Brain pericyte (primary cell): Measurements from ENCODE around the gene DOCK3.

Experiments
- DNase-seq: peaks from one replicate; pipeline ENCODE4 v3.0.0-alpha.2; 2012; ENCODE audit warnings: low read depth, low spot score

The DOCK3 gene, protein sequence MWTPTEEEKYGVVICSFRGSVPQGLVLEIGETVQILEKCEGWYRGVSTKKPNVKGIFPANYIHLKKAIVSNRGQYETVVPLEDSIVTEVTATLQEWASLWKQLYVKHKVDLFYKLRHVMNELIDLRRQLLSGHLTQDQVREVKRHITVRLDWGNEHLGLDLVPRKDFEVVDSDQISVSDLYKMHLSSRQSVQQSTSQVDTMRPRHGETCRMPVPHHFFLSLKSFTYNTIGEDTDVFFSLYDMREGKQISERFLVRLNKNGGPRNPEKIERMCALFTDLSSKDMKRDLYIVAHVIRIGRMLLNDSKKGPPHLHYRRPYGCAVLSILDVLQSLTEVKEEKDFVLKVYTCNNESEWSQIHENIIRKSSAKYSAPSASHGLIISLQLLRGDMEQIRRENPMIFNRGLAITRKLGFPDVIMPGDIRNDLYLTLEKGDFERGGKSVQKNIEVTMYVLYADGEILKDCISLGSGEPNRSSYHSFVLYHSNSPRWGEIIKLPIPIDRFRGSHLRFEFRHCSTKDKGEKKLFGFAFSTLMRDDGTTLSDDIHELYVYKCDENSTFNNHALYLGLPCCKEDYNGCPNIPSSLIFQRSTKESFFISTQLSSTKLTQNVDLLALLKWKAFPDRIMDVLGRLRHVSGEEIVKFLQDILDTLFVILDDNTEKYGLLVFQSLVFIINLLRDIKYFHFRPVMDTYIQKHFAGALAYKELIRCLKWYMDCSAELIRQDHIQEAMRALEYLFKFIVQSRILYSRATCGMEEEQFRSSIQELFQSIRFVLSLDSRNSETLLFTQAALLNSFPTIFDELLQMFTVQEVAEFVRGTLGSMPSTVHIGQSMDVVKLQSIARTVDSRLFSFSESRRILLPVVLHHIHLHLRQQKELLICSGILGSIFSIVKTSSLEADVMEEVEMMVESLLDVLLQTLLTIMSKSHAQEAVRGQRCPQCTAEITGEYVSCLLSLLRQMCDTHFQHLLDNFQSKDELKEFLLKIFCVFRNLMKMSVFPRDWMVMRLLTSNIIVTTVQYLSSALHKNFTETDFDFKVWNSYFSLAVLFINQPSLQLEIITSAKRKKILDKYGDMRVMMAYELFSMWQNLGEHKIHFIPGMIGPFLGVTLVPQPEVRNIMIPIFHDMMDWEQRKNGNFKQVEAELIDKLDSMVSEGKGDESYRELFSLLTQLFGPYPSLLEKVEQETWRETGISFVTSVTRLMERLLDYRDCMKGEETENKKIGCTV (N-terminal part only)

DNA sequence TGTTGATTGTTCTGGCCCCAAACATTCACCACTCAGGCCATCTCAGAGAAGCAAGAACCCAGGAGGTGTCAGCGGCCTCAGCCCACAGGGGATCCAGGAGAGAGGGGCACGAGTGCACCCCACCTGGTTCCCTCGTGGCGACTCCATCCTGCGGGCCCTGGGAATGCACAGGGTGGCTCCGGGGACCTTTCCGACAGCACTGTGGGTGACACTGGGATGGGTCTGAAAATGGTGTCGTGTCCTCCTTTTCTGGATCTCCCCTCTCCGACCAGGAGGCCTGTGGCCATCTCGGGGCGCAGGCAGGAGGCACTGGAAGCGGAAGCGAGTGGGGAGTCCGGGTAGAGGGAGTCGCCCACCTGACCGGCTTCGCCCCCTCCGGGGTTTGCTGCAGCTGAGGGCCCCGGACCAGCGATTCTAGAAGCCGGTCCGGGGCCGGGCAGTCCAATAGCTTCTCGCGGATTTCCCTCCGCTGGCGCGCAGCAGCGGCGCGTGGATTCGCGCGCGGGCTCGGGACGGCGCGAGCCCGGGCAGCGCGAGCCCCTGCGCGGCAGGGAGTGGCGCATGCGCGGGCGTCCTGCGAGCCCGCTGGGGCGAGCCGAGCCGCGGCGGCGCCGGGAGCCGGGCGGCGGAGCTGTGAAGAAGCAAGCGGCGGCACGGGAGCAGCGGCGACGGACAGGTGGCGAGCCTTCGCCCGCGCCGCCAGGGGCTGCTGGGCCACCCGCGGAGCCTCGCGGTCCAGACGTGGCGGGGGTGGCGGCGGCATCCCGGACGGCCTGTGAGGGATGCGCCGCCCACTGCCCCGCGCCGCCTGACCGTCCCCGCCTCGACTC, at the start of gene DOCK3:
Gene DOCK3, plus strand, starts transcription at position 579 of the 830 bp plus-strand sequence. CDS start 337 bp downstream, outside the sequence.
- DNase-seq, result no peak

DNA sequence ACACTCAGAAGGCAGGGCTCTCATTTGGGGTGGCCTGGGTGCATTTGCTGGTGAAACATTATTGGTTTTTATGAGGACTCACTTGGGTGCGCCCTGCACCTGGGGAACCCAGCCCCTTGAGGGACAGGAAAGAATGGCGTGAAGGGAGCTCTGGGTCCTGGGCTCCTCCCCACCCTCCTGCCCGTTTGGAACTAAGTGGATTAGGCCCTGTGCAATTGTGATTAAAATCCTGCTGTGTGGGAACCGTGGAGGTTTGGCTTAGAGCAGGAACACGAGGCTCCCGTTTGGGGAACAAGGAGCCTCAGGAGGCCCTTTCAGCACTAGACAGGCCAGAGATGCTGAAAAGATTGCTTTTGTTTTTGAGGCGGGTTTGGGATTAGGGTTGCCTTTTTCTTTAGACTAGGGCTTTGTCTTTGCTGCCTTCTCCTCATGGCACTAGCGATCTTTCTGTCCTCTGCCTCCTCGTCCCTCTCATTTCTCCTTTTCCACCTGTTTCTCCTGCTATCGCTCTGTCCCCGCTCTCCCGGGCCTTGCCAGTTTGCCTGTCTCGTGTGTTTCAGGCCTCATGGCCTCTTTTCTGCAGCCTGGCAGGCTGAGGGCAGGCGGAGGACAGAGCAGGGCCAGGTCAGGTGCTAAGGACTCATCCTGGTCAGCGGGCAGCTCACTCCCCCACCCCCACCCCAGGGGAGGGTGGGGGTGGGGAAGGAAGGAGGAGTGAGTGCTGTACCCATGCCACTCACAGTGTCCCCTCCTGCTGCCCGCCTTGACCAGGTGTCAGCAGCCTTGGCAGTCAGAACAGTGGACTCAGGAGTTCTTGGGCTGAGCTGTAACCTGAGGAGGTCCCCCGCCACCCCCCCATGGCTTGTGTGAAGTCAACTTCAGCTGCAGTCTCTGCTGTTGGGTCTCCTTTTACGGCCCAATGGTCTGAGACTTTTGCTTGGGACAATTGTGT, 49.2 kb upstream of the DOCK3 start:
- no peak for DNase-seq

DNA sequence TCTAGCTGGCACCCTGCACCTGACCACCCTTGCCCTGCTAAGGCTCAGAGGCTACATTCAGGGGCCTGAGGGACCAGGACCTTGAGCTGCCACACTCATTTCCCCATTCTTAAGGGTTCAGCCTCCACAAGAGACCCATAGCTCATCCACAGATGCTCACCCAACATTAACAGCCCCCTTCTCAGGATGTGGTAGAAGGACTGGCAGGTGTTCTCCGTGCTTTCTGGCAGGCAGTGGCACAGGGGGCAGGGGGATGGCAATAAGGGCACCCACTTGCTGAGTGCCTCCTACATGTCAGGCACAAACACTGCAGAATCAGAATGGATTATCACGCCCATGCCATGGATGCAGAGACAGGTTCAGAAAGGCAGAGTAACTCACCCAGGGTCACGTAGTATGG, 48.3 kb upstream of the DOCK3 start:
- no peak for DNase-seq

DNA sequence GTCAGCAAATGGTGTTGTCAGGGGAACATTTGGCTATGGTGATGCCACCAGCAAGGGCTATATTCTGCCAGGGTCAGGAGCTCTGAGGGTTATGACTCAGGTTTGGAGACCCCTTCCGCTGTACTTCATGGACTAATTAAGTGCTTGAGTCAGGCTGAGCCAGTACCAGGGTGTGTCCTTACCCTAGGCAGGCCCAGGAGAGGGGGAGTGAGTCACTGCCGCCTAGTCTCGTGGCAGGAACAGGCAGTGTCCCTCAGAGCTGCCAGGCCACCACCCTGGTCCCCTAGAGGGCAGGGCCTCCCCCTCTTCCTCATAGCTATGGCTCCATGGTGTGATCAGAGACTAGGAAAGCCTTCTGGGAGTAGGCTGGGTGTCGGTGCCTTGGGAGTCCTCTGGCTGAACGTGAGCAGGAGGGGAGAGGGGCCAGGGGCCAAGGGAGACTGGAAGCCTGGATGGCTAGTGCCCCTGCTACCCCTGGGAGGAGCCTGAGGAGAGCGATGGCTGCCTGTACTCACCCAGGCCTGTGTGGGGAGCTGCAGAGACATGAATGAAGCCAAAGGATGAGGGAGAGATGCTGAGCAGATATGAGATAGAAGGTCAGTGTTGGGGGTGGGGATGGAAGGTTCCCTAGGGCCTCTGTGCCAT, 47.2 kb upstream of the DOCK3 start:
- no peak for DNase-seq

DNA sequence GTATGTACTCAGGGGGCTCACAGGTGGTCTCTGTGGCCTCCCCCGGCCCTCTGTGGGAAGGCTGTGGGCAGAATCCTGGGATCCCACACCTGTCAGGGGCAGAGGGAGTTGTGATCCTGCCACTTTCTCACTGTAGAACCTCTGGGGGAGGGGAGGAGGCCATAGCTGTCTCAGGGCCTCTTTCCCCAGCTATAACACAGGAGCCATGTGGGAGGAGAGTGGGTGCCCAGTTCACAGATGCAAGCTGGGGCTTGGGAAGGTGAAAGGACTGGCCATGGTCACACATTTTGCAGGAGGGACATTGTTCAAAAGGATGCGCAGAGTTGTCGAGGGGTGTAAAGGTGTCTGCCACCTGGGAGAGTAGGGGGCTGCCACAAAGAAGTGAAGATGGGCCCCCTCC, 46.1 kb upstream of the DOCK3 start:
- no peak for DNase-seq

DNA sequence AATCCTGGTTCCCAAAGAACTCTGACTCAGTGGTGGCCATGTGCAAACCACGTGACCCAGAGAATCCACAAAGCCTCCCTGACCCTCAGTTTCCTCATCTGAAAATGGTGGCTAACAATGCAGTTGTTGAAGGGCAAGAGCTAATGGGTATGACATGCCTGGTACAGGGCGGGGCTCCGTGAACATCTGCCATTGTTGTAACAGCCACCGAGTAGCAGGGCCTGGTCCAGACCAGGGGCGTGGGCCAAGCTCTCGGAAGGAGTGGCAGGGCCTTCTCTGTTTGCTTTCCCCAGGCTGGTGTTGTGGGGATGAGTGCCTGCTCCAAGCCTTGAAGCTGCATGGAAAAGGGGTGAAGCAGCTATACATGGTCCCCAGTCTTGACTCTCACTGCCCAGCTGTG, 44.3 kb upstream of the DOCK3 start:
- DNase-seq, result no peak

DNA sequence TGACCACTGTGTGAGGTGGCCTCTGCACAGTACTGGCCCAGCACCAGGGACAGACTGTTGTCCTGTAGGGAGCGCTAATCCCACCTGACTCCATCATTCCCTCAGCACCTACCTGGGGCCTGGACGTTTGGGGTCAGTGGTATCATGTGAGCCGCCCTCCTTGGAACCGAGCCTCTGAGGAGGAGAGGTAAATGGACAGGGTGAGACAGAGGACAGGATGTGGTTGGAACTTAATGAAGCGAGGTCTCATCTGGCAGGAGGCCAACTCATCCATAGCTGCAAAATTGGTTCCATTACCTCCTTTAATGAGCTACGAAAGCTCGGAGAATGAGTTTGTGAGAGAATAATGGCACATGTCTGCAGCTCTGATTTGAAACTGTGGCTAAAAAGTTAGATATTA, 43.9 kb upstream of the DOCK3 start:
- no peak for DNase-seq

DNA sequence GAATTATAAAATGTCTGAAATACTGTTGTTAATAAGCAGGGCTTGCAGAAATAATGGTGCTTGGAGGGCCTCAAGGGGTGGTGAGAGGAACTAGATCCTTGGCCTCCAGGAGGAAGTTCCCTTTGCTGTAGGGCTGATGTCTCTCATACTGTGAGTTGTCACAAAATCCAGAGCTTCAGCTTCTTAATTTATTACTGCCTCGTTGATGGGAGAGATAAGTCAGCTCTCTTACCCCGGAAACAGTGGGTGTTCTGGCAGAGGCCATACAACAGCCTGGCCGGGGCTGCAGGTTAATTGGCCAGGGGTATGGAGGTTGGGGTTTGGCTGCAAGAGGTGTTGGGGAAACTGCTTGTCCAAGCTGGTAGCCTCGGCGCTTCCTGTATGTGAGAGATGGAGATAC, 42.3 kb upstream of the DOCK3 start:
- no peak for DNase-seq

DNA sequence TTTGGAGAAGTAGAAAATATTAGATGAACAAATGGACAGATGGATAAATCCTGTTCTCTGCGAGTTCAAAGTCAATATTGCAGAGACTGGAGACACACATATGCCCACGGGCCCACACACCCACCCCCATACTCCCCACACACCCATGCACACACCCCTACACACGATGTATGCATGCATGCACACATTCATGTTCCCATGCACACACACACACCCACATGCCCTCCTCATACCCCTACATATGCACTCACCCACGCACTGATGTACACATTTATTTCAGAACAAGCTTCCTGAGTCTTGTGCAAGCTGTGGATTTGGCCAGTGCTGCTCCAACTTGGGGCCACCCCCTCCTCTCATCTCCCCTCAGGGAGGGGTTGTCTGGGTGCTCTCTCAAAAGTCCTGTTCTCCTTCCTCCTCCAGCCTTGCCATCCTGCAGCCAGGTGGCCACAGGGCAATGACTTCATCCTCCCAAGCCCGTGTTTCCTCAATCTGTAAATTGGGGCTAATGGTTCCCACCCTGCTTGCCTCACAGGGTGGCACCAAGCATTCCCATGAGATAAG, 41.4 kb upstream of the DOCK3 start:
- DNase-seq, result no peak

DNA sequence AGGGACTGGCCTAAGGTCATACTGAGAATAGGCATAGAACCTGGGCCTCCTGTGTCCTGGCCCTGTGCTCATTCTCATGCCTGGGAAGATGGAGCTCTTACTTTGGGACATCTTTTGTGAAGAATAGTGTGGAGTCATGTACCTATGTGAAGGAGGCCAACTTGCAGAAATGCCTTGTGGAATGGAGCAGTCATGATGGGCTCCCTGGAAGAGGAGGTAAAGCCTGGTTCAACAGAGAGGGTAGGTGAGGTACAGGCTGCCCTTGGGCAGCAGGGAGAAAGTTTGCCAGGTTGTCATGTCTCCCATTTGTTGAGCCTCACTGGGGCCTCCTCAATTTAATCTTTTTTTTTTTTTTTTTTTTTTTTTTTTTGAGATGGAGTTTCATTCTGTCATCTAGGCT, 39.7 kb upstream of the DOCK3 start:
- no peak for DNase-seq

DNA sequence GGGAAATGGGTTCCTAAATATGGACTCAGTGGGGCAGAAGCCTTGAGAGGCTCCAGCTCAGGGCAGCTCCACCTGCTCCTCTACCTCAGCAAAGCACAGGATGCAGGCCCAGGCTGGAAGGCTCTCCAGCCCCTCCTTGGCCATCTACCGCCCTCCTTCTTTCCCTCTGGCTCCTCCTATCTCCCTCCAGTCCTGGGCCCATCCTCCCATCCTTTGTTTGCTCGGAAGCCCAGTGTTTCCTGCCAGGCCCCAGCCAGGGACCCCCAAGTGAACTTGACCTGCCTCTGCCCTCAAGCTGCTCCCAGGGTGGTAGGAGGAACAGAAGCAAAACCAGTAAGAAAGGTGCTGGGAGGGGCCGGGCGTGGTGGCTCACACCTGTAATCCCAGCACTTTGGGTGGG, 37.7 kb upstream of the DOCK3 start:
- no peak for DNase-seq

DNA sequence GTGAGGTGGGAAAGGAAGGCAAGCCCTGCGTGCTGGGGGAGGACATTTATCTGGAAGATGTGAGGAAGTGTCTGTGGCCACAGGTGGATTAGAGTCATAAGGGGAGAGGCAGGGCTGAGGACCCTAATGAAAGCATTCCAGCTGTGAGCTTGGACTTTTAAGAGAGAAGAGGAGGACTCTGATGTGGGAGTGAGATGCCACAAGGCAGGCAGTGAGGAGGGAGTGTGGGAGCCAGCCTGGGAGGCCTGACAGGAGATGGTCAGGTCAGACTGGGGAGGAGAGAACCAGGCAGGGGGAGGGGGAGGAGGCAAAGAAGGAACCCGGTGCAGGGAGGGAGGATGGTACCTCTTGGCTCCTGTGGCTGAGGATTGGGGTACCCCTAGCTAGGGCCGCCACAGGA, 36.8 kb upstream of the DOCK3 start:
- DNase-seq, result no peak

DNA sequence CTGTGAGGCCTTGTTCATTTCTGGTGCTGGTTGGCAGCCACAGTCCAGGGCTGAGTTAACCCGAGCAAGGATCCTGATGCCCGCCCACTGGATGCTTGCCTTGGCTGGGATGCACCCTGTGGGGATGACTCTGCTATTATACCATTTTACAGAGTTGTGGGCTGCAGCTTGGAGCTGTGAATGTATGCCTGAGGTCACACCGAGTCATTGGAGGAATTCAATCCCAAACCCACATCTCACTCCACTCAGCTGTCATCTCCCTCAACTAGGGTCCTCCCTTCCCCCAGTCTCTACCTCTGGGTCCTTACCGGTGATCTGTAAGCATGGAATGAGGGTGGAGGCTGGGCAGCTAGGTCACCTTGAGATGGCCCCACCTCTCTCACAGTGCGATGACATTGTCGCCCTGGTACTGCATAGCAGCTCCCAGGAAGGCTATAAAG, 35.7 kb upstream of the DOCK3 start:
- DNase-seq, result no peak

DNA sequence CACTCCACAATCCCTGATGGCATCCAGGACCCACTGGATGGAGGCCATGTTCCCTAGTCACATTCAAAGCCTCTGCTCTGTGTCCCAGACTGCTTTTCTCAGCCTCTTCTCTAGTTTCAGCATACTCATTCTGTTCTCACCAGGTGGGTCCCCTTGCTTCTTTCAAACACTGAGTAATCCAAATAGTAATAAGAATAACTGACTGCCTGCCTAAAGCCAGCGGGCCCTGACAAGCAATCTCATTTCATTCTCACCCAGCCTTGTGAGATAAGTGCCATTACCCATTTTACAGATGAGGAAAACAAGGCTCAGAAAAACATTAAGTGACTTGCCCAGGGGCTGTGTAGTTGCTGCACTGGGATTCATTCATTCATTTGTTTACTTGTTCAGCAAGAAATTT, 32.3 kb upstream of the DOCK3 start:
- no peak for DNase-seq

DNA sequence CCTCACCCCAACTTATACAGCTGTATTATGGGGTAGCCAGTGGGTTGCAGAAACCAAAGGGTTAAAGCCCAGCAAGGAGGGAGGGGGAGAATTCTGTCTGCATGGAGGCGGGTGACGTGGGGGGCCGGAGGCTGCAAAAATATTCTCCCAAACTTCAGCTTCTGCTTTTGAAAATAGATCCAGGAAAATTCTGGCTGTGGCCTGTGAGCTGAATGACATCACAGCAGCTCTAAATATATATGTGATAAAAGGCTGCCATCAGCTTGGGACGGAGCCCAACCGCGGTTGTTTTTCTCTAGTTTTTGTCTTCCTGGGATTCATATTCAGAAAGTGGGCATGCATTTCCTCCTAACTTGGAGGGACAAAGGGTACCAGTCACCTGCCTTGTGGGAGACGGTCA, 30.2 kb upstream of the DOCK3 start:
- DNase-seq, result no peak

DNA sequence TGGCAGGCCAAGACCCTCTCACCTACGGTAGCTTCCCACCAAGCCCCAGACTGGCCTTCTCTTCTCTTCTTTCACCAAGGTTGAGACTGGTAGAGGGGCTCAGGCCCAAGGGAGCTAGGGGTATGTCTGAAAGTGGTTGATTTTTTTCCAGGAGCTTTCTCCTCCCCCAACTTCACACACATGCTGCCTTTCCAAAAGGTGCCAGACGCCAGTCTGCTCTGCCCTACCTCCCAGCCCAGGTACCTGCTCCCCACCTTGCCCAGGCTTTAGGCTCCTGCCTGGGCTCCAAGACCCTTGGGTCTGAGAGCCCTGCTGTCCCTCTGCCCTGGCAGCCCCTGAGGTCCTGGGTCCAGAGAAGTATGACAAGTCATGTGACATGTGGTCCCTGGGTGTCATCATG, 29.3 kb upstream of the DOCK3 start:
- no peak for DNase-seq

DNA sequence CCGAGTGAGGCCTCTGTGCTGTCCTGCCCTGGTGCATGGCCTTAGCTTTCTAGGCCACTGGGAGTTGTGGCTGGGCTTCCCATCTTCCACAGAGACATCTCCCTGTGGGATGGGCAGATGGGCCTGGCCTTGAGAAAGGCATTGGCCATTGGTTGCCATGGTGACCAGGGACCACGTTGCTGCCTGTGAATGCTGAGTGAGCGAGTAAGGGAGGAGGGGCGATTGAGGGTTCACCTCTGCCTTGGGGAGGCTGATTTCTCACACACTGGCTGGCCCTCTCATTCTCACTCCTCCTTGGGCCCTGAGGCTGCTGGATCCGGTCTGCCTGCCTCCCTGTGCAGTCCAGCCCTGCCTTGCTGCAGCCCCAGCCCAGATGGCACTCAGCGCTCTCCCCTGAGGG, 26.4 kb upstream of the DOCK3 start:
- DNase-seq, result no peak

DNA sequence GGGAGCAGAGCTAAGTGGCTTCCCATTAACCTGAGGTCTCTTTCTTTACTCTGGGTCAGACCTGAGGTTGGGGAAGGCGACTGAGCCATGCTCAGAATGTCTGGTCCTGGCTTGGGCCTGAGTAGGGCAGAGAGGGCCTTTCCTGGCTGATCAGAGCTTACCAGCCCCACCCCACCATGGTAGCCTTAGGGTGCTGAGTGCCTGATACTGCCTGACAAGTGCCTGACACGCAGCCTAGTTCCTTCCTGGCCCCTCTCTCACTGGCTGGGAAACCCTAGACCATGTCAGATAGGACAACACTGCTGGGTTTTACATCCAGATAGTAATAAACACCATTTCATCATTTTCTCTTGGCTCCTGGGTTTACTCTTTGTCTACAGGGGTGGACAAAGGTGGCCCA, 25.8 kb upstream of the DOCK3 start:
- DNase-seq, result no peak

DNA sequence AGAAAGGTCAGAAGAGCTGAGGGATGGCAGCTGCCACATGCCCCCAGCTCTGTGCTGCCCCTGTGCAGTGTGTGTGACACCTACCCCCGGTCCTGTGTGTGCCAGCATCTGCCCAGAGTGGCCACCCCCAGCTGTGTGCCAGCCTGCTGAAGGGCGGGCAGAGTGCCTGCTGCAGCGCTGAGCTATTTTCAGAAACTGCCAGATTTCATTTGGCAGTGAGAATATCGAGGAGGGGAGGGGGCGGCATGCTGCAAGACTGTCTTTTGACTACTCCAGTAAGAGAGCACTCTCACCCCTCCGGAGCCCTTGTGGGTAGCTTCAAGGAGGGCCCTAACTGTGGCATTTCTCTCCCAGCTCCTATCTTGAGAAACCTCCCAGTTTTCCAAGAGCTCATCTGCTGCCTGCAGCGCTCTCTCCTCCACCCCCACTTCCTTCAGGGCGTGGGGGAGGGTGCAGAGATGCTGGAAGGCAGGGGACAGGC, 25.2 kb upstream of the DOCK3 start:
- DNase-seq, result no peak
